K562 (cell line): ENCODE measurements around the gene CEACAM5. TPM values are rescaled to one million over a fixed set of nuclear protein-coding genes. Genes with fewer than 3 reads are reported as not detected.

Experiments used
- ATAC-seq: fragments of 200-7000 bp; cut with Tn5 transposase; 3 replicates; pipeline ENCODE4 v1.9.1; 2020; ENCODE audit warnings: moderate library complexity
- BruUV-seq: library from RNA; stranded (reverse); fragments of 400-500 nt; replicated peaks from 2 replicates; lab custom pipeline; 2021; lab: Mats Ljungman, UMichigan
- CTCF ChIA-PET: fragments of 300-600 bp; formaldehyde crosslinking; extraction: SDS; loops from one replicate; lab custom pipeline; 2021; ENCODE audit warnings: low intra/inter-chr PET ratio; lab: Yijun Ruan, JAX
- POLR2A ChIA-PET: fragments of 300-600, 350-650 bp; sonication (Branson Sonifier 250); formaldehyde crosslinking; extraction: SDS; loops from one replicate; lab custom pipeline; 2021; ENCODE audit warnings: antibody characterized with exemption, inconsistent platforms; lab: Yijun Ruan, JAX
- DNase-seq, 4 experiments: peaks; one replicate each; pipeline versions ENCODE4 v3.0.0 to v3.0.0-alpha.2; 2011 to 2018; ENCODE audit warnings: low spot score in 3 of 4, mixed read lengths in 3 of 4; ENCODE audit errors: extremely low read depth in 1 of 4
- FAIRE-seq: peaks from 2 replicates; lab custom pipeline; 2011; peaks lifted over from hg19 to GRCh38; lab: Jason Lieb, UNC
- H2AFZ ChIP-seq: 2 replicates; pipeline ENCODE4 v1.6.0; 2011; ENCODE audit warnings: low read depth, low read length, control low read depth, inconsistent platforms
- H3K27ac ChIP-seq: fragments of 200-600 bp; 3 replicates; pipeline ENCODE4 v1.8.0; 2011; ENCODE audit warnings: low read depth, mild to moderate bottlenecking, control low read depth, inconsistent platforms, low read length, moderate library complexity, mixed read lengths; ENCODE audit errors: extremely low read depth
- H3K27me3 ChIP-seq, 2 experiments: fragments of 300-600 bp in 1 of 2; 2 replicates in 1 of 2; 3 replicates in 1 of 2; pipeline versions ENCODE4 v1.6.0 to v1.8.0; 2011; ENCODE audit warnings: inconsistent platforms in 2 of 2, low read length in 2 of 2, mild to moderate bottlenecking in 1 of 2, mixed read lengths in 1 of 2, moderate library complexity in 1 of 2; ENCODE audit not compliant: control insufficient read depth in 2 of 2, insufficient read depth in 2 of 2
- H3K36me3 ChIP-seq: fragments of 300-600 bp; 3 replicates; pipeline ENCODE4 v1.8.0; 2011; ENCODE audit warnings: mild to moderate bottlenecking, low read length, inconsistent platforms; ENCODE audit not compliant: control insufficient read depth, insufficient read depth
- H3K4me1 ChIP-seq, 2 experiments: fragments of 200-600 bp in 1 of 2; replicated peaks in 1 of 2; 2 replicates in 1 of 2; 3 replicates in 1 of 2; pipeline versions ENCODE4 v1.5.1 to v1.8.0; 2011; ENCODE audit warnings: inconsistent platforms in 2 of 2, low read length in 2 of 2, mild to moderate bottlenecking in 1 of 2, mixed read lengths in 1 of 2, moderate library complexity in 1 of 2; ENCODE audit not compliant: control insufficient read depth in 2 of 2, insufficient read depth in 2 of 2
- H3K4me2 ChIP-seq: 2 replicates; pipeline ENCODE4 v1.6.1; 2011; ENCODE audit warnings: low read length, control low read depth, inconsistent platforms, mixed read lengths; ENCODE audit not compliant: insufficient read depth
- H3K4me3 ChIP-seq: fragments of 200-600 bp; sonication (generic), shearing (Covaris generic); 2 replicates; pipeline ENCODE4 v1.5.1; 2016; ENCODE audit warnings: control low read depth, inconsistent platforms
- H3K79me2 ChIP-seq: fragments of 200-600 bp; 3 replicates; pipeline ENCODE4 v1.8.0; 2011; ENCODE audit warnings: low read length, inconsistent platforms; ENCODE audit not compliant: control insufficient read depth, insufficient read depth
- H3K9ac ChIP-seq, 2 experiments: 2 replicates each; pipeline versions ENCODE4 v1.6.0 to v1.6.1; 2011; ENCODE audit warnings: low read depth in 2 of 2, low read length in 2 of 2, control low read depth in 1 of 2, inconsistent platforms in 1 of 2, mild to moderate bottlenecking in 1 of 2, mixed read lengths in 1 of 2; ENCODE audit not compliant: insufficient read depth in 1 of 2
- H3K9me1 ChIP-seq: one replicate; pipeline ENCODE4 v1.6.0; 2011; ENCODE audit warnings: inconsistent platforms, mild to moderate bottlenecking, low read length, moderate library complexity; ENCODE audit not compliant: control insufficient read depth, insufficient read depth
- H3K9me3 ChIP-seq: replicated peaks from 2 replicates; pipeline ENCODE4 v1.5.1; 2011; ENCODE audit warnings: low read depth, low read length, inconsistent platforms; ENCODE audit not compliant: control insufficient read depth, insufficient read depth
- H4K20me1 ChIP-seq: replicated peaks from 2 replicates; pipeline ENCODE4 v1.6.1; 2011; ENCODE audit warnings: low read length, inconsistent platforms, mixed read lengths; ENCODE audit not compliant: control insufficient read depth, insufficient read depth
- ARID4B ChIP-seq: sonication (generic); formaldehyde crosslinking; IDR thresholded peaks from 2 replicates; pipeline ENCODE4 v1.8.0; 2022; ENCODE audit warnings: mild to moderate bottlenecking, missing genetic modification reagents
- ATF3 ChIP-seq, 2 experiments: fragments of 450-650 bp in 1 of 2; sonication (generic) in 1 of 2; formaldehyde crosslinking in 1 of 2; IDR thresholded peaks in 1 of 2; conservative IDR thresholded peaks in 1 of 2; 2 replicates each; pipeline versions ENCODE4 v1.6.1 to v1.8.1; 2016 to 2023; ENCODE audit warnings: mild to moderate bottlenecking in 2 of 2, moderate library complexity in 2 of 2, inconsistent platforms in 1 of 2, missing genetic modification reagents in 1 of 2
- BCLAF1 ChIP-seq, 2 experiments: fragments of 450-650 bp in 1 of 2; IDR thresholded peaks; 2 replicates each; pipeline ENCODE4 v1.6.1; 2011 to 2017; ENCODE audit warnings: low read depth in 2 of 2, antibody characterized with exemption in 1 of 2, borderline replicate concordance in 1 of 2, low read length in 1 of 2, mild to moderate bottlenecking in 1 of 2, mixed read lengths in 1 of 2; ENCODE audit not compliant: control insufficient read depth in 1 of 2
- CEBPB ChIP-seq: fragments of 450-650 bp; IDR thresholded peaks from 2 replicates; pipeline ENCODE4 v1.6.1; 2016; ENCODE audit warnings: missing genetic modification characterization, missing compliant biosample characterization
- HNRNPH1 ChIP-seq: fragments of 200-400 bp; formaldehyde crosslinking; optimal IDR thresholded peaks from 2 replicates; pipeline ENCODE3; 2017; ENCODE audit warnings: low read depth, mild to moderate bottlenecking, low read length, moderate library complexity
- HNRNPLL ChIP-seq: fragments of 200-400 bp; formaldehyde crosslinking; IDR thresholded peaks from 2 replicates; pipeline ENCODE4 v1.6.1; 2017; ENCODE audit warnings: low read length, low read depth, mild to moderate bottlenecking; ENCODE audit not compliant: poor library complexity, severe bottlenecking
- JUN ChIP-seq, 2 experiments: sonication (generic) in 1 of 2; formaldehyde crosslinking in 1 of 2; IDR thresholded peaks; 2 replicates each; pipeline versions ENCODE4 v1.6.1 to v1.8.0; 2012 to 2022; ENCODE audit warnings: borderline replicate concordance in 2 of 2, mild to moderate bottlenecking in 2 of 2, improper control_type of control experiment in 1 of 2, low read depth in 1 of 2, low read length in 1 of 2, missing genetic modification reagents in 1 of 2
- KDM4B ChIP-seq, 2 experiments: fragments of 450-650 bp in 1 of 2; sonication (generic) in 1 of 2; IDR thresholded peaks; 2 replicates each; pipeline ENCODE4 v1.6.1; 2016 to 2017; ENCODE audit warnings: borderline replicate concordance in 2 of 2, antibody characterized with exemption in 1 of 2, low read depth in 1 of 2, mild to moderate bottlenecking in 1 of 2
- KLF1 ChIP-seq: fragments of 450-650 bp; IDR thresholded peaks from 2 replicates; pipeline ENCODE4 v1.6.1; 2016; ENCODE audit warnings: missing genetic modification characterization, missing compliant biosample characterization
- OTX1 ChIP-seq: fragments of 450-650 bp; formaldehyde crosslinking; IDR thresholded peaks from 2 replicates; pipeline ENCODE4 v1.4.0; 2022; ENCODE audit warnings: mild to moderate bottlenecking
- RCOR1 ChIP-seq, 2 experiments: IDR thresholded peaks; 2 replicates each; pipeline ENCODE4 v1.6.1; 2012; ENCODE audit warnings: low read depth in 2 of 2, low read length in 2 of 2, borderline replicate concordance in 1 of 2, improper control_type of control experiment in 1 of 2
- ZNF311 ChIP-seq: fragments of 250-450 bp; sonication (Bioruptor Pico); IDR thresholded peaks from 2 replicates; pipeline ENCODE4 v1.4.0; 2020; ENCODE audit warnings: mild to moderate bottlenecking, moderate library complexity
- WGBS: fragments of 100-300 bp; shearing (Covaris generic); methylation state at CpG from one replicate; pipeline ENCODE4 v1.1.6; 2016; ENCODE audit warnings: low coverage, mixed read lengths; ENCODE audit not compliant: insufficient coverage; ENCODE audit errors: missing lambda C conversion rate; 5-methylcytosine and 5-hydroxymethylcytosine counted together
- in situ Hi-C: fragments of 300-500 bp; cut with MboI; formaldehyde crosslinking; loops from 4 replicates; pipeline ENCODE4 v1.15.0; 2018; ENCODE audit warnings: inconsistent platforms, mixed read lengths
- intact Hi-C: fragments of 100-400 bp; cut with micrococcal nuclease; formaldehyde crosslinking; loops from 2 replicates; pipeline ENCODE4 v1.14.2; 2022
- polyA plus RNA-seq, 8 experiments: library from polyadenylated mRNA; depleted of rRNA in 4 of 8; stranded (reverse) in 5 of 8; unstranded in 3 of 8; fragments of >200 nt; fragmentation: Nextera tagmentation in 2 of 8; fragmentation: Illumina TruSeq in 1 of 8; extraction: Ambion mirVana in 2 of 8; extraction: Trizol in 1 of 8; gene quantifications; 2 replicates each; pipeline versions ENCODE4 v1.2.1 to v1.2.3, GENCODE V29; 2011 to 2014; ENCODE audit warnings: inconsistent platforms in 1 of 8, missing spikeins in 1 of 8
- total RNA-seq, 7 experiments: library from RNA; depleted of rRNA in 6 of 7; stranded (reverse); fragments of >200 nt in 6 of 7; fragmentation: Illumina TruSeq in 2 of 7; extraction: Trizol in 2 of 7; gene quantifications; 2 replicates each; pipeline versions ENCODE4 v1.2.1 to v1.2.3, GENCODE V29; 2011 to 2021; ENCODE audit warnings: low replicate concordance in 1 of 7

Gene CEACAM5
- total and polyA plus RNA-seq, 9 of the 15 experiments (the other 6 are each of a cell fraction or from before 2014, with no cell fraction given) = 0.33 TPM; not detected in 8

GRCh38 chr19:41741244-41741554 is 32.8 kb downstream of the CEACAM5 start:
- no peaks in the 10 kb centered on the region for H3K9me1 ChIP-seq
- H3K9me3 ChIP-seq = no peaks in the 10 kb centered on the region
- H3K27me3 ChIP-seq = peaks cover 0 to 7% of the 10 kb centered on the region in 2 experiments; a peak in 1 of 5 replicates
- H4K20me1 ChIP-seq = no peaks in the 10 kb centered on the region
- H3K36me3 ChIP-seq = no peaks in the 10 kb centered on the region
- no peak overlapping the region for H3K9ac ChIP-seq
- H3K4me2 ChIP-seq = no peak overlapping the region
- DNase-seq (no peak), FAIRE-seq (no peak), ATAC-seq (no peak)
- no peaks in the 10 kb centered on the region for H3K4me1 ChIP-seq
- WGBS = 0% methylated on average over 2 of the region's 2 CpGs
- in situ Hi-C loops = no loop called here
- no peak overlapping the region for H3K4me3 ChIP-seq
- H2AFZ ChIP-seq = no peak overlapping the region
- no peak overlapping the region for H3K27ac ChIP-seq
- H3K79me2 ChIP-seq = no peaks in the 10 kb centered on the region
- intact Hi-C loops = no loop called here
- ChIA-PET CTCF (no interaction called here), POLR2A (no interaction called here)
- no TSS peak for BruUV-seq
- TF ChIP-seq ATF3 (IDR thresholded peaks at IDR 0.05) (no peak), ATF3 (CRISPR knock-in tag; conservative IDR thresholded peaks at IDR 0.05) (no peak), RCOR1 (IDR thresholded peaks at IDR 0.05; ENCODE audit: borderline replicate concordance in 1 of 2, low read depth in 2 of 2, low read length in 2 of 2) (no peak), ARID4B (CRISPR knock-in tag) (no peak), HNRNPH1 (no peak), ZNF311 (CRISPR knock-in tag) (no peak), KLF1 (tag) (no peak), JUN (IDR thresholded peaks at IDR 0.05; ENCODE audit: borderline replicate concordance, low read depth, low read length) (no peak), JUN (CRISPR knock-in tag; IDR thresholded peaks at IDR 0.05; ENCODE audit: borderline replicate concordance) (no peak), KDM4B (IDR thresholded peaks at IDR 0.05; ENCODE audit: borderline replicate concordance in 2 of 2, low read depth in 1 of 2) (no peak), HNRNPLL (no peak), OTX1 (no peak), BCLAF1 (IDR thresholded peaks at IDR 0.05; ENCODE audit: borderline replicate concordance in 1 of 2, control insufficient read depth in 1 of 2, low read depth in 2 of 2, low read length in 1 of 2) (no peak), CEBPB (no peak)
